SU-DHL-6 (cell line): Measurements from ENCODE around the gene BBX.

Source experiments
- H2AFZ ChIP-seq: fragments of 200-600 bp; sonication (generic); 2 replicates; pipeline ENCODE4 v1.6.1; 2014; ENCODE audit warnings: low read depth, mild to moderate bottlenecking, moderate library complexity, mixed read lengths, antibody characterized with exemption, low read length; ENCODE audit not compliant: severe bottlenecking
- H3F3A ChIP-seq: fragments of 200-600 bp; shearing (Covaris generic); 2 replicates; pipeline ENCODE4 v1.6.0; 2016; ENCODE audit warnings: antibody characterized with exemption, mild to moderate bottlenecking; ENCODE audit not compliant: insufficient read depth
- H3K27ac ChIP-seq: fragments of 200-600 bp; sonication (generic); 2 replicates; pipeline ENCODE4 v1.5.1; 2016; ENCODE audit warnings: low read depth, mild to moderate bottlenecking, low read length, moderate library complexity, mixed read lengths
- H3K27me3 ChIP-seq: fragments of 200-600 bp; sonication (generic), shearing (Covaris generic); 2 replicates; pipeline ENCODE4 v1.6.0; 2014; ENCODE audit warnings: mild to moderate bottlenecking, low read length
- H3K36me3 ChIP-seq: fragments of 200-600 bp; sonication (generic); 2 replicates; pipeline ENCODE4 v1.6.1; 2014; ENCODE audit warnings: mild to moderate bottlenecking, low read length, mixed read lengths
- H3K4me2 ChIP-seq: fragments of 300-600, 200-600 bp; shearing (Covaris generic), sonication (generic); 2 replicates; pipeline ENCODE4 v1.6.0; 2014; ENCODE audit warnings: low read length, low read depth, mild to moderate bottlenecking; ENCODE audit not compliant: poor library complexity, severe bottlenecking
- H3K4me3 ChIP-seq: fragments of 200-600 bp; sonication (generic); 2 replicates; pipeline ENCODE4 v1.5.1; 2014; ENCODE audit warnings: antibody characterized with exemption, low read length, mild to moderate bottlenecking, mixed read lengths; ENCODE audit not compliant: insufficient read depth, poor library complexity, severe bottlenecking
- H3K79me2 ChIP-seq: fragments of 200-600 bp; sonication (generic); 2 replicates; pipeline ENCODE4 v1.6.1; 2014; ENCODE audit warnings: mild to moderate bottlenecking, low read length, moderate library complexity; ENCODE audit not compliant: insufficient read depth
- H3K9ac ChIP-seq: fragments of 200-600 bp; sonication (generic); 2 replicates; pipeline ENCODE4 v1.7.0; 2014; ENCODE audit warnings: mild to moderate bottlenecking, low read length
- H3K9me2 ChIP-seq: fragments of 200-600 bp; sonication (generic); replicated peaks from 2 replicates; pipeline ENCODE4 v1.6.1; 2014; ENCODE audit warnings: low read length; ENCODE audit not compliant: insufficient read depth
- H3K9me3 ChIP-seq: fragments of 200-600 bp; sonication (generic); 2 replicates; pipeline ENCODE4 v1.6.1; 2014; ENCODE audit warnings: low read length, mixed read lengths; ENCODE audit not compliant: insufficient read depth
- H4K20me1 ChIP-seq: fragments of 200-600 bp; sonication (generic); 2 replicates; pipeline ENCODE4 v1.6.1; 2014; ENCODE audit warnings: low read depth, mild to moderate bottlenecking, antibody characterized with exemption, low read length, moderate library complexity, mixed read lengths
- EZH2phosphoT487 ChIP-seq: fragments of 200-600 bp; sonication (generic), shearing (Covaris generic); conservative IDR thresholded peaks from 2 replicates; pipeline ENCODE4 v1.6.1; 2018; ENCODE audit warnings: mild to moderate bottlenecking, antibody characterized with exemption, low read length, moderate library complexity, mixed read lengths
- TF ChIP-seq, protein P1 (sequence below): fragments of 200-600 bp; sonication (generic); IDR thresholded peaks from one replicate; pipeline ENCODE4 v1.5.1; 2017; ENCODE audit warnings: antibody characterized with exemption, mild to moderate bottlenecking, low read length, moderate library complexity; ENCODE audit not compliant: insufficient read depth, poor library complexity, severe bottlenecking

The BBX gene

GRCh38 chr3:107740992-107741896 lies 218.5 kb downstream of the BBX start:
- H3K9ac ChIP-seq: no peak overlapping the region

DNA sequence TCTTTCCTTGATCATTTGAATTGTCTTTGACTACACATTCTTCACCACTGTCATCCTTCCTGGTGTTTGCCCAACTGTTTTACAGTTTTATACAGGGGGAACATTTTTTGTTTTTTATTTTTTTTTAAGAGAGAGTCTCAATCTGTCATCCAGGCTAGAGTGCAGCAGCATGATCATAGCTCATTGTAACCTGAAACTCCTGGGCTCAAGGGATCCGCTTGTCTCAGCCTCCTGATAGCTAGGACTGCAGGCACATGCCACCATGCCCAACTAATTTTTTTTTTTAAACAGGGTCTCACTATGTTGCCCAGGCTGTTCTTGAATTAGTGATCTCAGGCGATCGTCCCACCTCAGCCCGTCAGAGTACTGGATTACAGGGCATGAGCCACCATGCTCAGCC lies 222.6 kb downstream of the BBX start:
- H3K27ac ChIP-seq: no peak overlapping the region
- H3F3A ChIP-seq: no peaks in the 10 kb centered on the region

More at GRCh38 chr3:107740992-107741896, 218.5 kb downstream of the BBX start:
- no peaks in the 10 kb centered on the region for H3K79me2 ChIP-seq
- no peak overlapping the region for H3K4me3 ChIP-seq
- TF ChIP-seq, protein P1, sequence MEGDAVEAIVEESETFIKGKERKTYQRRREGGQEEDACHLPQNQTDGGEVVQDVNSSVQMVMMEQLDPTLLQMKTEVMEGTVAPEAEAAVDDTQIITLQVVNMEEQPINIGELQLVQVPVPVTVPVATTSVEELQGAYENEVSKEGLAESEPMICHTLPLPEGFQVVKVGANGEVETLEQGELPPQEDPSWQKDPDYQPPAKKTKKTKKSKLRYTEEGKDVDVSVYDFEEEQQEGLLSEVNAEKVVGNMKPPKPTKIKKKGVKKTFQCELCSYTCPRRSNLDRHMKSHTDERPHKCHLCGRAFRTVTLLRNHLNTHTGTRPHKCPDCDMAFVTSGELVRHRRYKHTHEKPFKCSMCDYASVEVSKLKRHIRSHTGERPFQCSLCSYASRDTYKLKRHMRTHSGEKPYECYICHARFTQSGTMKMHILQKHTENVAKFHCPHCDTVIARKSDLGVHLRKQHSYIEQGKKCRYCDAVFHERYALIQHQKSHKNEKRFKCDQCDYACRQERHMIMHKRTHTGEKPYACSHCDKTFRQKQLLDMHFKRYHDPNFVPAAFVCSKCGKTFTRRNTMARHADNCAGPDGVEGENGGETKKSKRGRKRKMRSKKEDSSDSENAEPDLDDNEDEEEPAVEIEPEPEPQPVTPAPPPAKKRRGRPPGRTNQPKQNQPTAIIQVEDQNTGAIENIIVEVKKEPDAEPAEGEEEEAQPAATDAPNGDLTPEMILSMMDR: no peak
- no peak for TF ChIP-seq EZH2phosphoT487
- H2AFZ ChIP-seq: no peak overlapping the region
- no peaks in the 10 kb centered on the region for H3K36me3 ChIP-seq
- H3K27ac ChIP-seq: no peak overlapping the region
- H3K4me2 ChIP-seq: no peak overlapping the region
- no peaks in the 10 kb centered on the region for H3K9me3 ChIP-seq
- H3K9me2 ChIP-seq: no peaks in the 10 kb centered on the region
- no peaks in the 10 kb centered on the region for H3K27me3 ChIP-seq
- no peaks in the 10 kb centered on the region for H4K20me1 ChIP-seq
- H3F3A ChIP-seq: no peaks in the 10 kb centered on the region

GRCh38 chr3:107752202-107752990 lies 229.6 kb downstream of the BBX start:
- Histone ChIP-seq H3K9me3 (no peaks in the 10 kb centered on the region), H3K9ac (no peak overlapping the region), H2AFZ (no peak overlapping the region), H3F3A (no peaks in the 10 kb centered on the region), H3K36me3 (no peaks in the 10 kb centered on the region), H3K4me2 (no peak overlapping the region), H3K79me2 (no peaks in the 10 kb centered on the region), H3K4me3 (no peak overlapping the region), H3K27ac (no peak overlapping the region), H3K9me2 (no peaks in the 10 kb centered on the region), H4K20me1 (no peaks in the 10 kb centered on the region), H3K27me3 (no peaks in the 10 kb centered on the region)
- TF ChIP-seq, protein P1: peak; percentile 56
- TF ChIP-seq EZH2phosphoT487: no peak

More for the DNA sequence above, 222.6 kb downstream of the BBX start:
- H3K4me3 ChIP-seq: no peak overlapping the region
- no peak overlapping the region for H3K4me2 ChIP-seq
- H3K9me3 ChIP-seq: no peaks in the 10 kb centered on the region
- H3K27me3 ChIP-seq: no peaks in the 10 kb centered on the region
- TF ChIP-seq, protein P1: no peak
- TF ChIP-seq EZH2phosphoT487: no peak
- H3K79me2 ChIP-seq: no peaks in the 10 kb centered on the region
- H3K9me2 ChIP-seq: no peaks in the 10 kb centered on the region
- H2AFZ ChIP-seq: no peak overlapping the region
- no peaks in the 10 kb centered on the region for H3K36me3 ChIP-seq
- no peak overlapping the region for H3K9ac ChIP-seq
- H4K20me1 ChIP-seq: no peaks in the 10 kb centered on the region
